ENCODE data around the gene IQCN.

Gene IQCN

GRCh38 chr19:18225355-18225701 is 48.9 kb downstream of the IQCN start:
- H3K9ac ChIP-seq, result no peak overlapping the region
- peaks cover 67% of the 10 kb centered on the region for H3K27me3 ChIP-seq (ENCODE audit: insufficient read depth, low read depth)
- no peak overlapping the region for H2AFZ ChIP-seq (ENCODE audit: low read depth)
- H3K36me3 ChIP-seq (ENCODE audit: insufficient read depth), result no peaks in the 10 kb centered on the region
- no peak overlapping the region for H3K4me3 ChIP-seq (IDR thresholded peaks at IDR 0.05; ENCODE audit: insufficient read depth, low read depth, low read length)
- peak overlapping the region; percentile 98; the same call in 1 of the 2 replicates for H3K4me2 ChIP-seq
- no peaks in the 10 kb centered on the region for H4K20me1 ChIP-seq (ENCODE audit: insufficient read depth)
- H3K27ac ChIP-seq, result no peak overlapping the region
- peaks cover 7% of the 10 kb centered on the region for H3K4me1 ChIP-seq (ENCODE audit: low read depth, poor library complexity, severe bottlenecking)
- H3K79me2 ChIP-seq (ENCODE audit: insufficient read depth, low read depth), result no peaks in the 10 kb centered on the region
- TF ChIP-seq CTCF (conservative IDR thresholded peaks at IDR 0.05; ENCODE audit: low read depth, low read length), result no peak

GRCh38 chr19:18224525-18225354 is 49.5 kb downstream of the IQCN start:
- no peak overlapping the region for H3K4me3 ChIP-seq (IDR thresholded peaks at IDR 0.05; ENCODE audit: insufficient read depth, low read depth, low read length)
- peak overlapping the region; percentile 46; the same call in 1 of the 2 replicates for H3K9ac ChIP-seq
- peaks cover 7% of the 10 kb centered on the region for H3K4me1 ChIP-seq (ENCODE audit: low read depth, poor library complexity, severe bottlenecking)
- no peaks in the 10 kb centered on the region for H3K79me2 ChIP-seq (ENCODE audit: insufficient read depth, low read depth)
- no peak for TF ChIP-seq CTCF (conservative IDR thresholded peaks at IDR 0.05; ENCODE audit: low read depth, low read length)
- no peak overlapping the region; the same call in 1 of the 2 replicates for H3K27ac ChIP-seq
- H3K27me3 ChIP-seq (ENCODE audit: insufficient read depth, low read depth), result peaks cover 67% of the 10 kb centered on the region
- H3K36me3 ChIP-seq (ENCODE audit: insufficient read depth), result no peaks in the 10 kb centered on the region
- peak overlapping the region; percentile 98 for H3K4me2 ChIP-seq
- H4K20me1 ChIP-seq (ENCODE audit: insufficient read depth), result no peaks in the 10 kb centered on the region
- H2AFZ ChIP-seq (ENCODE audit: low read depth), result peak overlapping the region; percentile 97

GRCh38 chr19:18223860-18224524 is 50.3 kb downstream of the IQCN start:
- Histone ChIP-seq H4K20me1 (ENCODE audit: insufficient read depth) (no peaks in the 10 kb centered on the region), H3K79me2 (ENCODE audit: insufficient read depth, low read depth) (no peaks in the 10 kb centered on the region), H2AFZ (ENCODE audit: low read depth) (peak overlapping the region; percentile 97), H3K9ac (peak overlapping the region; percentile 46; the same call in 1 of the 2 replicates), H3K4me2 (peak overlapping the region; percentile 98), H3K36me3 (ENCODE audit: insufficient read depth) (no peaks in the 10 kb centered on the region), H3K27me3 (ENCODE audit: insufficient read depth, low read depth) (peaks cover 67% of the 10 kb centered on the region), H3K4me1 (ENCODE audit: low read depth, poor library complexity, severe bottlenecking) (peaks cover 7% of the 10 kb centered on the region), H3K27ac (peak overlapping the region; percentile 38; the same call in 1 of the 2 replicates), H3K4me3 (IDR thresholded peaks at IDR 0.05; ENCODE audit: insufficient read depth, low read depth, low read length) (no peak overlapping the region)
- no peak for TF ChIP-seq CTCF (conservative IDR thresholded peaks at IDR 0.05; ENCODE audit: low read depth, low read length)

GRCh38 chr19:18221815-18222725 is 52.2 kb downstream of the IQCN start:
- Histone ChIP-seq H3K4me2 (no peak overlapping the region), H3K36me3 (ENCODE audit: insufficient read depth) (no peaks in the 10 kb centered on the region), H3K79me2 (ENCODE audit: insufficient read depth, low read depth) (no peaks in the 10 kb centered on the region), H4K20me1 (ENCODE audit: insufficient read depth) (no peaks in the 10 kb centered on the region), H3K4me1 (ENCODE audit: low read depth, poor library complexity, severe bottlenecking) (peaks cover 7% of the 10 kb centered on the region), H3K27me3 (ENCODE audit: insufficient read depth, low read depth) (peaks cover 72% of the 10 kb centered on the region), H3K27ac (no peak overlapping the region), H3K4me3 (IDR thresholded peaks at IDR 0.05; ENCODE audit: insufficient read depth, low read depth, low read length) (no peak overlapping the region), H2AFZ (ENCODE audit: low read depth) (no peak overlapping the region), H3K9ac (no peak overlapping the region)
- TF ChIP-seq CTCF (conservative IDR thresholded peaks at IDR 0.05; ENCODE audit: low read depth, low read length), result no peak
